ENCODE data around the gene HDAC3. TPM values are rescaled to one million over a fixed set of nuclear protein-coding genes. Genes with fewer than 3 reads are reported as not detected.
A peak's percentile ranks its signal among the peaks of the same experiment; 100 is the strongest.

HDAC3 gene
- total RNA-seq, result 47.8 and 50.4 TPM in 2 replicates

GRCh38 chr5:141636413-141637122 lies at the start of gene HDAC3, which contains the start of gene RELL2:
Gene HDAC3 (minus strand): TSS chr5:141636849. CDS start chr5:141636790, 59 bp downstream.
Gene RELL2 (plus strand): TSS chr5:141636997. CDS start chr5:141638226, 1,229 bp downstream.
- peaks cover 50% of the 10 kb centered on the region for H3K79me2 ChIP-seq (ENCODE audit: insufficient read depth, low read length)
- peaks cover 22% of the 10 kb centered on the region for H3K4me1 ChIP-seq (ENCODE audit: insufficient read depth, low read length)
- H3K4me3 ChIP-seq (ENCODE audit: insufficient read depth, low read length), result peak within 1 kb of the TSS; percentile 90
- H3K4me2 ChIP-seq (ENCODE audit: insufficient read depth, low read length), result peak within 1 kb of the TSS; percentile 100
- H3K27me3 ChIP-seq (ENCODE audit: insufficient read depth, low read length), result no peaks in the 10 kb centered on the region
- TF ChIP-seq CTCF (IDR thresholded peaks at IDR 0.05; ENCODE audit: extremely low read depth, low read depth, low read length), result no peak
- H3K36me3 ChIP-seq (ENCODE audit: insufficient read depth, low read length), result peaks cover 23% of the 10 kb centered on the region
- H3K9me3 ChIP-seq (ENCODE audit: low read depth, low read length), result no peaks in the 10 kb centered on the region
- peak within 1 kb of the TSS; percentile 92 for H2AFZ ChIP-seq (ENCODE audit: low read length)
- peak within 1 kb of the TSS; percentile 79 for H3K27ac ChIP-seq (ENCODE audit: low read depth, low read length)
- peaks cover 45% of the 10 kb centered on the region for H4K20me1 ChIP-seq (ENCODE audit: insufficient read depth, low read length)
- DNase-seq (ENCODE audit: insufficient read length, low spot score, missing footprints), result peak; percentile 100

GRCh38 chr5:141685591-141685990 lies 48.9 kb upstream of the HDAC3 start:
- Histone ChIP-seq H3K4me2 (ENCODE audit: insufficient read depth, low read length) (no peak overlapping the region), H3K36me3 (ENCODE audit: insufficient read depth, low read length) (no peaks in the 10 kb centered on the region), H3K4me1 (ENCODE audit: insufficient read depth, low read length) (peaks cover 13% of the 10 kb centered on the region), H3K27ac (ENCODE audit: low read depth, low read length) (no peak overlapping the region), H3K27me3 (ENCODE audit: insufficient read depth, low read length) (peaks cover 13% of the 10 kb centered on the region), H2AFZ (ENCODE audit: low read length) (no peak overlapping the region), H3K9me3 (ENCODE audit: low read depth, low read length) (no peaks in the 10 kb centered on the region), H4K20me1 (ENCODE audit: insufficient read depth, low read length) (no peaks in the 10 kb centered on the region), H3K4me3 (ENCODE audit: insufficient read depth, low read length) (no peak overlapping the region), H3K79me2 (ENCODE audit: insufficient read depth, low read length) (no peaks in the 10 kb centered on the region)
- peak; percentile 41 for DNase-seq (ENCODE audit: insufficient read length, low spot score, missing footprints)
- TF ChIP-seq CTCF (IDR thresholded peaks at IDR 0.05; ENCODE audit: extremely low read depth, low read depth, low read length), result no peak

- DNase-seq (ENCODE audit: insufficient read length, low spot score, missing footprints), result peak; percentile 68
- no peaks in the 10 kb centered on the region for H3K9me3 ChIP-seq (ENCODE audit: low read depth, low read length)
- no peaks in the 10 kb centered on the region for H4K20me1 ChIP-seq (ENCODE audit: insufficient read depth, low read length)
- H3K79me2 ChIP-seq (ENCODE audit: insufficient read depth, low read length), result no peaks in the 10 kb centered on the region
- H3K4me2 ChIP-seq (ENCODE audit: insufficient read depth, low read length), result no peak overlapping the region
- no peak for TF ChIP-seq CTCF (IDR thresholded peaks at IDR 0.05; ENCODE audit: extremely low read depth, low read depth, low read length)
- H3K4me1 ChIP-seq (ENCODE audit: insufficient read depth, low read length), result peaks cover 15% of the 10 kb centered on the region
- H3K4me3 ChIP-seq (ENCODE audit: insufficient read depth, low read length), result no peak overlapping the region
- no peak overlapping the region for H3K27ac ChIP-seq (ENCODE audit: low read depth, low read length)
- no peak overlapping the region for H2AFZ ChIP-seq (ENCODE audit: low read length)
- no peaks in the 10 kb centered on the region for H3K27me3 ChIP-seq (ENCODE audit: insufficient read depth, low read length)
- H3K36me3 ChIP-seq (ENCODE audit: insufficient read depth, low read length), result no peaks in the 10 kb centered on the region
Observed at GRCh38 chr5:141683596-141684141, 47.0 kb upstream of the HDAC3 start.
